Measurements from ENCODE around the gene ITPRIPL2.

Gene ITPRIPL2

GRCh38 chr16:19113577-19114358 is at the start of gene ITPRIPL2:
TSS of gene ITPRIPL2 (plus strand) at chr16:19113964. CDS start at chr16:19114462, 498 bp downstream.
- peak; percentile 81 for DNase-seq (ENCODE audit: low read depth, low spot score)

- DNase-seq (ENCODE audit: low read depth, low spot score): no peak
Measured at GRCh38 chr16:19066988-19067348, 46.8 kb upstream of the ITPRIPL2 start.

- peak; percentile 99 for DNase-seq (ENCODE audit: low read depth, low spot score)
Measured at GRCh38 chr16:19067349-19068236, 46.2 kb upstream of the ITPRIPL2 start, which contains the start of gene COQ7. TSS of gene COQ7 (plus strand) at chr16:19067614. CDS start at chr16:19067665, 51 bp downstream.

DNA sequence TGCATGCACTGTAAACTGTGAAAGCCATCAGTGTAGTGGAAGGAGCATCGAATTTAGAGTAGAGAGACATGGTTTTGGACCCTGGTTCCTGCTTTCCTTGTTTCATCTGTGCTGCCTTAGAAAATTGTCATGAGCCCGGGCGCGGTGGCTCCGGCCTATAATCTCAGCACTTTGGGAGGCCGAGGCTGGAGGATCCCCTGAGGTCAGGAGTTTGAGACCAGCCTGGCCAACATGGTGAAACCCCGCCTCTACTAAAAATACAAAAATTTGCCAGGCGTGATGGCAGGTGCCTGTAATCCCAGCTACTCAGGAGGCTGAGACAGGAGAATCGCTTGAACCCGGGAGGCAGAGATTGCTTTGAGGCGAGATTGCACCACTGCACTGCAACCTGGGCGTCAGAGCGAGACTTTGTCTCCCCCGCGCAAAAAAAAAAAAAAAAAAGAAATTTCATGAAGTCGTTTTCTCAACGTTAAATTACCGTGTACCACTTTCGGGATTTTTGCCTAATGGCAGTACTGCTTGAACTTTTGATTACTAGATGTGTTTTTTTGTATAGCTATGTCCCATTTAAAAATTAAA is 45.4 kb upstream of the ITPRIPL2 start:
- no peak for DNase-seq (ENCODE audit: low read depth, low spot score)

- peak; percentile 56 for DNase-seq (ENCODE audit: low read depth, low spot score)
Measured at GRCh38 chr16:19071811-19072777, 41.7 kb upstream of the ITPRIPL2 start.

DNA sequence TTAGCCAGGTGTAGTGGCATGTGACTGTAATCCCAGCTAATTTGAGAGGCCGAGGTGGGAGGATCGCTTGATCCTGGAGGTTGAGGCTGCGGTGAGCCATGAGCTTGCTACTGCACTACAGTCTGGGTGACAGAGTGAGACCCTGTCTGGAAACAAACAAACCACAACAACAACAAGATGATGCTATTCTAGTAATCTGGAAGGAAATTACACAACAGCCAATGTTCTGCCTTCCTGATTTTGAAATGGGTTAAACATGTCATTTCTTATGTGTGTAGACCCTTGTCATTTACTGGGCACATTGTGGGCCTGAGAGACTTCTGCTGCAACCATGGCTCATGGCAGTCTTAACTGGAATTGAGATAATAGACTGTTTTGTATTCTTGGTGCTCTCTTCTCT is 40.4 kb upstream of the ITPRIPL2 start:
- no peak for DNase-seq (ENCODE audit: low read depth, low spot score)

- DNase-seq (ENCODE audit: low read depth, low spot score): no peak
Measured at GRCh38 chr16:19073863-19074262, 39.9 kb upstream of the ITPRIPL2 start.

DNA sequence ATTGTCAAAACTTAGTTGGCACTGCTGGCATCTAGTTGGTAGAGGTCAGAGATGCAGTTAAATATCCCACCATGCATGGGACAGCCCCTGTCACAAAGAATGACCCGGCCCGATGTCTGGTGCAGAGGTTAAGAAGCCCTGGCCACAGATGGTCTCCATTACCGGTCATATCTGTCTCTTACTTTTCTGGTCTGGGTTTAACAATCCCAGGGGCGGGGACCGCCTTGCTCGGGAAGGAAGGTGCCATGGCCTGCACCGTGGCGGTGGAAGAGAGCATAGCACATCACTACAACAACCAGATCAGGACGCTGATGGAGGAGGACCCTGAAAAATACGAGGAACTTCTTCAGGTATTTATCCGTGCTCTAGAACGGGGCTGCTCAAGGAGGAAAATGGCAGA is 38.3 kb upstream of the ITPRIPL2 start:
- no peak for DNase-seq (ENCODE audit: low read depth, low spot score)

DNA sequence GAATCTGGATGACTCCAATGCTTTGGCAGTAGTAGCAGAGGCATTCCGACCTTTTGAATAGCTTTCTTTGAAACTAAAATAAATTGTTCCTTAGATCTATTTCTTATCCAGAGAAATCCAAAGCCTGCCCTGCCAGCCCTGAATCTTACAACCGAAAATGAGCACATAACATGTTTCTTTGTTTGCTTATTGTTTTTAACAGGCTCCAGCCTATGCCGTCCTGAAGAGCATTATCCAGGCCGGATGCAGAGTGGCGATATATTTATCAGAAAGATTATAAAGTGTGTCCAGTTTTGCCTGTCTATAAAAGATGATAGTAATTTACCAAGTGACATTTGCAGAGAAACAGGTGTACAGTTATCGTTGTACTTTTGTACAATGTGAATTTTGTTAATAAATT is 35.9 kb upstream of the ITPRIPL2 start:
- no peak for DNase-seq (ENCODE audit: low read depth, low spot score)

DNA sequence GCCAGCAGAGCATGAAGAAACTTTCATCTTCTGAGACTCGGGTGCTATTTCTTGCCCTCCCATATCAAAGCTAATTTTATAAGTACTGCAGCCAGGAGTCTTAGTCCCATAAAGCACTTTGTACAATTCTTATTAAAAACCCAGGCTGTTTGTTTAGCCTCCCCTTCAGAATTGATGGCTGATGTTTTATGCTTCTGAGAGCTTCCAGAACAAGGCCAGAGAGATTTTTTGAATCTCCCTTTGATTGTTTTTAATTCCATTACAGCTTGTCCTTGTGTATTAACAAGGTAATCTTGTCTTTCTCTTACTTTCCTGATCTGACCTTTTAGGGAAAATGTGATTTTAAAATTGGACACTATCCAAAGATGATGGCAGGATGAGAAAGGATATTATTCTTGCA is 30.1 kb upstream of the ITPRIPL2 start:
- DNase-seq (ENCODE audit: low read depth, low spot score): no peak

- no peak for DNase-seq (ENCODE audit: low read depth, low spot score)
Measured at GRCh38 chr16:19084139-19084538, 29.6 kb upstream of the ITPRIPL2 start.

DNA sequence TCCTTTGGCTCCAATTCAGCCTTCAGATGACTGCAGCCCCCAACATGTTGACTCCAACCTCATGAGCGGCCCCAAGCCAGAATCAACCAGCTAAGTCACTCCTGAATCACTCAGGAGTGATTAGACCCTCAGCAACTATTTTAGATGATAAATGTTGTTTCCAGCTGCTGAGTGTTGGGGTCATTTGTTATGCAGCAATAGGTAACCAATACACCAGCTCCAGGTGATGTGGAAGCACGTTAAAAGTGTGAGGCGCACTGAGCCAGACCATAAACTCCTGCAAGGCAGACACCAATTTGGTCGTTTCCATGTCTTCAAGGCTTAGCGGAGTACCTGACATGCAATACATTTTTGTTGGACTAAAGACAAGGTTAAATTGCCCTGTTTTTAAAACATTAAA is 28.9 kb upstream of the ITPRIPL2 start:
- no peak for DNase-seq (ENCODE audit: low read depth, low spot score)

- peak; percentile 44 for DNase-seq (ENCODE audit: low read depth, low spot score)
Measured at GRCh38 chr16:19085679-19086200, 28.0 kb upstream of the ITPRIPL2 start.

GRCh38 chr16:19086322-19087199 is 27.2 kb upstream of the ITPRIPL2 start:
- peak; percentile 96 for DNase-seq (ENCODE audit: low read depth, low spot score)

DNA sequence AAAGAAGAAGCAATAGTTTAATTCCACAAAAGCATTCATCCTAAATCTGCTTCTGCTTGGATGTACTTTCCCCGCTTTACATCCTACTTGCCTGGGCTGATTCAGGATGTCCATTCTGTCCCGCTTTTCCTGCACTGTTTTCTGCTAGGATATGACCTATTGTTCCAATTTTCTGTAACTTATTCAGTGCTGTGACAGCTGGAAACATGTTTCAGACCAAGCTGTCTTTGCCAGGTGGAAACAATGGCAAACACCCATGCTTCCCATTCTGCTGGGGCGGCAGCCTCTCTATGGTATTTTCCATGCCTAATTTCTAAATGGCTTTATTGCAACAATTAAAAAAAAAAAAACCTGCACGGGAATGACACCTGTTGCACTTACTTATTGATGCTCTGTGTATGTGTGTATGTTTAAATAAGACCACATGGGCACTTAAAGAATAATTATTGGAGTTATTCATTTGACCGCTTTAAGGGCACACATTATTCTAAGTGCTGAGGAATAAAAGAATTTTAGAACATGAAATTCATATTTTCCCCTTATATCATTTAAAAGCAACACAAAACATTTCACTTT is 25.3 kb upstream of the ITPRIPL2 start:
- no peak for DNase-seq (ENCODE audit: low read depth, low spot score)

GRCh38 chr16:19089410-19089955 is 24.3 kb upstream of the ITPRIPL2 start:
- DNase-seq (ENCODE audit: low read depth, low spot score): no peak

DNA sequence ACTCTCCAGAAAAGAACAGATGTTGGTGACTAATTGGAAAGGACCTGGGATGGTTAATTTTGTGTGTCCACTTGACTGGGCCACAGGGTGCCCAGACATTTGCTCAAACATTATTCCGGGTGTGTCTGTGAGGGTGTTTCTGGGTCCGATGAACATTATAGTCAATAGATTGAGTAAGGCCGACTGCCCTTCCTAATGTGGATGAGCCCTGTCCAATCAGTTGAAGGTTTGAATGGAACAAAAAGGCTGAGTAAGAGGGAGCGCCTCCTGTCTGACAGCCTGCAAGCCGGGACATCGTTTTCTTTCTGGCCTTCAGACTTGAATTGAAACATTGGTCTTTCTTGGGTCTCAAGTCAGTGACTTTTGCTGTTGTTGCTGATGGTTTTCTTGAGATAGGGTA is 22.8 kb upstream of the ITPRIPL2 start:
- DNase-seq (ENCODE audit: low read depth, low spot score): no peak

DNA sequence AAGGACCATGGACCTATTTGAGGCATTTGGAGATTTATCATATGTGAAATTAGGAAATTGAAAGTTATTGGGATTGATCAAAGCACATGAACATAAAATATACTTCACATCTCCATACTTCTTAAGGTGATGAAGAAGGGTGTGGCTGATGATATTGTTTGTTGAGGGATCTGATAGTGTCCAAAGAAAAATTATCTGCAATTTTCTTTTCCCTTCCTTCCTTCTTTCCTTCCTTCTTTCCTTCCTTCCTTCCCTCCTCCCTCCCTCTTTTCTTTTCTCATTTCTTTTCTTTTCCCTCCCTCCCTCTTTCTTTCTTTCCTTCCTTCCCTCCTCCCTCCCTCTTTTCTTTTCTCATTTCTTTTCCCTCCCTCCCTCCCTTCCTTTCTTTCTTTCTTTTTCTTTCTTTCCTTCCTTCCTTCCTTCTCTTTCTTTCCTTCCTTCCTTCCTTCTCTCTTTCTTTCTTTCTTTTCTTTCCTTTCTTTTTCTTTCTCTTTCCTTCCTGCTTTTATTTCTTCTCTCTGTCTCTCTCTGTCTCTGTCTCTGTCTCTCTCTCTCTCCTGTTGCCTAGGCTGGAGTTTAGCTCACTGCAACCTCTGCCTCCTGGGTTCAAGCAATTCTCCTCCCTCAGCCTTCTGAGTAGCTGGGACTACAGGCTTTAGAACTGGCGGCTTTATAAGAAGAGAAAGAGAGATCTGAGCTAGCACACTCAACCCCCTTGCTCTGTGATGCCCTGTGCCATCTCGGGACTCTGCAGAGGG is 20.9 kb upstream of the ITPRIPL2 start:
- DNase-seq (ENCODE audit: low read depth, low spot score): no peak

All from ELF-1 (cell line).